CD8-positive, alpha-beta memory T cell (primary cell): Measurements from ENCODE around the gene NKX6-2. TPM values are rescaled to one million over a fixed set of nuclear protein-coding genes. Genes with fewer than 3 reads are reported as not detected.

Experiments
- CTCF ChIA-PET: fragments of 350-600 bp; sonication (Branson Sonifier 250); formaldehyde crosslinking; loops from one replicate; lab custom pipeline; 2021; ENCODE audit warnings: antibody characterized with exemption; lab: Charles Lee
- POLR2A ChIA-PET: fragments of 350-600 bp; sonication (Branson Sonifier 250); formaldehyde crosslinking; loops from one replicate; lab custom pipeline; 2021; ENCODE audit warnings: antibody characterized with exemption; lab: Charles Lee
- DNase-seq, 5 donors: peaks; one replicate each; pipeline versions ENCODE4 v3.0.0 to v3.0.0-alpha.2; 2020 to 2022; ENCODE audit warnings: mixed read lengths in 1 of 5
- H3K27ac ChIP-seq: one replicate; pipeline ENCODE4 v1.7.0; 2013; ENCODE audit warnings: low read depth, mild to moderate bottlenecking, low read length, moderate library complexity
- H3K27me3 ChIP-seq: 2 replicates; pipeline ENCODE4 v1.7.0; 2013; ENCODE audit warnings: low read length, mild to moderate bottlenecking; ENCODE audit not compliant: insufficient read depth, poor library complexity, severe bottlenecking
- H3K36me3 ChIP-seq: 2 replicates; pipeline ENCODE4 v1.7.0; 2013; ENCODE audit warnings: mild to moderate bottlenecking, low read length, moderate library complexity; ENCODE audit not compliant: insufficient read depth
- H3K4me1 ChIP-seq: 2 replicates; pipeline ENCODE4 v1.7.0; 2013; ENCODE audit warnings: mild to moderate bottlenecking, low read length, moderate library complexity; ENCODE audit not compliant: insufficient read depth
- H3K4me3 ChIP-seq: 2 replicates; pipeline ENCODE4 v1.7.0; 2013; ENCODE audit warnings: mild to moderate bottlenecking, low read length
- H3K9me3 ChIP-seq: 2 replicates; pipeline ENCODE4 v1.7.0; 2013; ENCODE audit warnings: mild to moderate bottlenecking, low read length
- H3K27ac Mint-ChIP-seq, 8 donors: one replicate each; pipeline ENCODE4 v1.8.0; 2020 to 2021; ENCODE audit warnings: mixed read lengths in 8 of 8, mild to moderate bottlenecking in 6 of 8, inconsistent platforms in 3 of 8, moderate library complexity in 3 of 8
- H3K27me3 Mint-ChIP-seq, 2 donors: one replicate each; pipeline ENCODE4 v1.8.0; 2020 to 2021; ENCODE audit warnings: mixed read lengths in 2 of 2, mild to moderate bottlenecking in 1 of 2, moderate library complexity in 1 of 2
- H3K36me3 Mint-ChIP-seq, 3 donors: one replicate each; pipeline ENCODE4 v1.8.0; 2020 to 2021; ENCODE audit warnings: mixed read lengths in 3 of 3, inconsistent platforms in 1 of 3, mild to moderate bottlenecking in 1 of 3
- H3K4me1 Mint-ChIP-seq, 3 donors: one replicate each; pipeline ENCODE4 v1.8.0; 2020 to 2021; ENCODE audit warnings: mixed read lengths in 3 of 3, inconsistent platforms in 1 of 3, mild to moderate bottlenecking in 1 of 3
- H3K4me3 Mint-ChIP-seq, 7 donors: one replicate each; pipeline ENCODE4 v1.8.0; 2020 to 2021; ENCODE audit warnings: mixed read lengths in 7 of 7, mild to moderate bottlenecking in 6 of 7, moderate library complexity in 4 of 7, inconsistent platforms in 2 of 7
- H3K9me3 Mint-ChIP-seq, 5 donors: one replicate each; pipeline ENCODE4 v1.8.0; 2020 to 2022; ENCODE audit warnings: mixed read lengths in 5 of 5, mild to moderate bottlenecking in 3 of 5, moderate library complexity in 2 of 5, inconsistent platforms in 1 of 5
- polyA plus RNA-seq: library from polyadenylated mRNA; unstranded; fragments of 300-500 nt; fragmentation: Illumina TruSeq; gene quantifications from one replicate; pipeline ENCODE4 v1.2.3, GENCODE V29; 2021
- total RNA-seq, 2 experiments: library from RNA; stranded (reverse); gene quantifications; one replicate each; pipeline ENCODE4 v1.2.3, GENCODE V29; 2021

NKX6-2 gene
- total and polyA plus RNA-seq, 3 experiments from 2014 or later, result not detected

GRCh38 chr10:132742837-132743194 lies 43.1 kb downstream of the NKX6-2 start:
- Histone ChIP-seq H3K27ac (no peak overlapping the region), H3K27me3 (no peaks in the 10 kb centered on the region), H3K9me3 (no peaks in the 10 kb centered on the region), H3K36me3 (no peaks in the 10 kb centered on the region), H3K4me1 (no peaks in the 10 kb centered on the region), H3K4me3 (no peak overlapping the region)
- POLR2A ChIA-PET, result no interaction called here
- no peaks in the 10 kb centered on the region for H3K27me3 Mint-ChIP-seq
- no peak overlapping the region for H3K27ac Mint-ChIP-seq
- CTCF ChIA-PET, result no interaction called here
- H3K4me3 Mint-ChIP-seq, result peak overlapping the region in 1 of 7 donors; percentile 13
- no peaks in the 10 kb centered on the region for H3K4me1 Mint-ChIP-seq
- H3K36me3 Mint-ChIP-seq, result peaks cover 0 to 16% (median 0%) of the 10 kb centered on the region in 3 donors
- no peaks in the 10 kb centered on the region for H3K9me3 Mint-ChIP-seq
- DNase-seq, result no peak

- Histone ChIP-seq H3K36me3 (no peaks in the 10 kb centered on the region), H3K27me3 (no peaks in the 10 kb centered on the region), H3K4me3 (no peak overlapping the region), H3K4me1 (no peaks in the 10 kb centered on the region), H3K27ac (no peak overlapping the region), H3K9me3 (no peaks in the 10 kb centered on the region)
- H3K27ac Mint-ChIP-seq, result peak overlapping the region in 1 of 8 donors; percentile 34
- H3K9me3 Mint-ChIP-seq, result no peaks in the 10 kb centered on the region
- CTCF ChIA-PET, result no interaction called here
- no peak for DNase-seq
- POLR2A ChIA-PET, result no interaction called here
- no peaks in the 10 kb centered on the region for H3K27me3 Mint-ChIP-seq
- H3K36me3 Mint-ChIP-seq, result peaks cover 0 to 16% (median 0%) of the 10 kb centered on the region in 3 donors
- no peak overlapping the region for H3K4me3 Mint-ChIP-seq
- no peaks in the 10 kb centered on the region for H3K4me1 Mint-ChIP-seq
Observed at GRCh38 chr10:132742167-132742836, 43.6 kb downstream of the NKX6-2 start.

DNA sequence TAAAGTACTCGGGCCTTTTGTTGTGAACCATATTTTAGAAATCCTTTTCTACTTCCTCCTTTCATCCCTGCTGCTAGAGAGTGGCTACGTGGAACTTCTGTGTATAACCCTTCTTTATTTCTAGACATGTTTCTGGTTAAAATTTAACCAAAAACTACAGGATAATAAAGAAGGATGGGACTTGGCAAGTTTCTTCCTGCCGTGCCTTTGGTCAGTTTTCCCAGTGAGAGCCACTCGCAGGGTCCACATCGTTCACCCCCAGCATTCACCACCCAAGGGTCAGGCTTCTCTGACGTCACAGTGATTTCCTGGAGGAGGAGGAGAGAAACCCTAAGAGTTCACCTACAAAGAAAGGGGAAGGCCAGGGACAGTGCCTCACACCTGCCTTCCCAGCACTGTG lies 45.4 kb downstream of the NKX6-2 start:
- Histone ChIP-seq H3K4me1 (no peaks in the 10 kb centered on the region), H3K36me3 (no peaks in the 10 kb centered on the region), H3K9me3 (no peaks in the 10 kb centered on the region), H3K27ac (no peak overlapping the region), H3K4me3 (no peak overlapping the region), H3K27me3 (no peaks in the 10 kb centered on the region)
- H3K27me3 Mint-ChIP-seq, result no peaks in the 10 kb centered on the region
- CTCF ChIA-PET, result no interaction called here
- no peak overlapping the region for H3K4me3 Mint-ChIP-seq
- peaks cover 0 to 16% (median 0%) of the 10 kb centered on the region in 3 donors for H3K36me3 Mint-ChIP-seq
- H3K9me3 Mint-ChIP-seq, result no peaks in the 10 kb centered on the region
- POLR2A ChIA-PET, result no interaction called here
- H3K4me1 Mint-ChIP-seq, result no peaks in the 10 kb centered on the region
- no peak for DNase-seq
- no peak overlapping the region for H3K27ac Mint-ChIP-seq

DNA sequence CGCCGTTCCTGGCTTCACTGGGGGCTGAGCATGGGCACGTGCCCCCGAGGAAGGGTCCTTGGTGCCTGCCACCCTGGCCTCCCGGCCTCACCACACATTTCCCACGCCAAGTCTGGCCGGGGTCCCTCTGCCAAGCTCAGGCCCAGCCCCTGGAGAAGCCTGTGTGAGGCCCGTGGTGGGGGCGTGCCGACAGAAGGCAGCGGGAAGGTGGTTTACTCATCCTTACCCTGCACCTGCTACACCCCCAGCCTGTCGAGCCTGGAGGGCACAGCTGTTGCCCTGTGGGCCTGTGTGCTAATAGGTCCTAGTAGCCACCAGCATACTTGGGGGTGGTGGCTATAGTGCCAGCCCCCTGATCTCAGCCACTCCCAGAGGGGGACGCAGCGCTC lies 46.7 kb downstream of the NKX6-2 start:
- Histone ChIP-seq H3K4me3 (no peak overlapping the region), H3K36me3 (no peaks in the 10 kb centered on the region), H3K27me3 (no peaks in the 10 kb centered on the region), H3K4me1 (no peaks in the 10 kb centered on the region), H3K9me3 (no peaks in the 10 kb centered on the region), H3K27ac (no peak overlapping the region)
- Mint-ChIP-seq H3K27me3 (no peaks in the 10 kb centered on the region), H3K9me3 (no peaks in the 10 kb centered on the region), H3K27ac (no peak overlapping the region), H3K36me3 (peaks cover 0 to 17% (median 0%) of the 10 kb centered on the region in 3 donors), H3K4me3 (no peak overlapping the region), H3K4me1 (no peaks in the 10 kb centered on the region)
- no peak for DNase-seq
- ChIA-PET POLR2A (no interaction called here), CTCF (no interaction called here)

GRCh38 chr10:132738454-132739224 lies 47.3 kb downstream of the NKX6-2 start:
- Histone ChIP-seq H3K27ac (no peak overlapping the region), H3K4me1 (no peaks in the 10 kb centered on the region), H3K27me3 (no peaks in the 10 kb centered on the region), H3K4me3 (no peak overlapping the region), H3K36me3 (no peaks in the 10 kb centered on the region), H3K9me3 (no peaks in the 10 kb centered on the region)
- CTCF ChIA-PET, result no interaction called here
- DNase-seq, result no peak
- no peaks in the 10 kb centered on the region for H3K9me3 Mint-ChIP-seq
- peak overlapping the region in 1 of 8 donors; percentile 19 for H3K27ac Mint-ChIP-seq
- no peaks in the 10 kb centered on the region for H3K27me3 Mint-ChIP-seq
- POLR2A ChIA-PET, result no interaction called here
- H3K36me3 Mint-ChIP-seq, result peaks cover 0 to 17% (median 0%) of the 10 kb centered on the region in 3 donors
- no peaks in the 10 kb centered on the region for H3K4me1 Mint-ChIP-seq
- no peak overlapping the region for H3K4me3 Mint-ChIP-seq

GRCh38 chr10:132737390-132738048 lies 48.4 kb downstream of the NKX6-2 start:
- H3K4me3 ChIP-seq, result no peak overlapping the region
- no peaks in the 10 kb centered on the region for H3K4me1 ChIP-seq
- ChIA-PET POLR2A (no interaction called here), CTCF (no interaction called here)
- Mint-ChIP-seq H3K36me3 (peaks cover 0 to 14% (median 0%) of the 10 kb centered on the region in 3 donors), H3K27ac (no peak overlapping the region), H3K27me3 (no peaks in the 10 kb centered on the region), H3K9me3 (no peaks in the 10 kb centered on the region), H3K4me3 (no peak overlapping the region), H3K4me1 (no peaks in the 10 kb centered on the region)
- H3K27me3 ChIP-seq, result no peaks in the 10 kb centered on the region
- H3K27ac ChIP-seq, result no peak overlapping the region
- H3K36me3 ChIP-seq, result no peaks in the 10 kb centered on the region
- DNase-seq, result no peak
- H3K9me3 ChIP-seq, result no peaks in the 10 kb centered on the region

- ChIA-PET POLR2A (no interaction called here), CTCF (no interaction called here)
- no peak overlapping the region for H3K27ac ChIP-seq
- peaks cover 0 to 11% (median 4%) of the 10 kb centered on the region in 3 donors for H3K36me3 Mint-ChIP-seq
- no peak overlapping the region for H3K4me3 Mint-ChIP-seq
- H3K27me3 Mint-ChIP-seq, result no peaks in the 10 kb centered on the region
- peaks cover 0 to 3% (median 0%) of the 10 kb centered on the region in 5 donors for H3K9me3 Mint-ChIP-seq
- no peak for DNase-seq
- peak overlapping the region in 1 of 8 donors; percentile 55 for H3K27ac Mint-ChIP-seq
- no peak overlapping the region for H3K4me3 ChIP-seq
- H3K4me1 ChIP-seq, result no peaks in the 10 kb centered on the region
- H3K36me3 ChIP-seq, result no peaks in the 10 kb centered on the region
- H3K9me3 ChIP-seq, result no peaks in the 10 kb centered on the region
- H3K4me1 Mint-ChIP-seq, result no peaks in the 10 kb centered on the region
- no peaks in the 10 kb centered on the region for H3K27me3 ChIP-seq
Observed at GRCh38 chr10:132735923-132736391, 50.0 kb downstream of the NKX6-2 start.

DNA sequence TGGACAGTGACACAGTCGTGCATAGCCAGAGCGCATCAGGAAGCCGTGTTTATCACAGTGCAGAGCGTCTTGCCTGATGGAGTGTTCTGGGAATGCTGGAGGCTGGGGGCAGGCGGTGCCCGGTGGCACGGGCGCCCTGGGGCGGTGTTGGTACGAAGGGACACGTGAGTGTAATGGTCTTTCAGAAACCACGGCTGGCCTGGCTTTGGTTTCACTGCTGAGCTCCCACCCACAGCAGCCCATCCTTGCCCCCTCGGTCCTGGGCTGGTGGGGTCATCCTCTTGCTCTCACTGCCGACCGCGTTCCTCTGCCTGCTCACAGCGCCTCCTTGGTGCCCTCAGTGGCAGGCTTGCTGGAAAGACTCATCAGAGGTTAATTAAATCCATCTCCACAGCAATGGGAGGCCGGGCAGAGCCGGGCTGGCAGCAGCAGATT lies 50.6 kb downstream of the NKX6-2 start:
- ChIA-PET POLR2A (no interaction called here), CTCF (no interaction called here)
- Histone ChIP-seq H3K27ac (no peak overlapping the region), H3K9me3 (no peaks in the 10 kb centered on the region), H3K27me3 (no peaks in the 10 kb centered on the region), H3K4me1 (no peaks in the 10 kb centered on the region), H3K36me3 (no peaks in the 10 kb centered on the region), H3K4me3 (no peak overlapping the region)
- no peak for DNase-seq
- Mint-ChIP-seq H3K9me3 (peaks cover 0 to 3% (median 0%) of the 10 kb centered on the region in 5 donors), H3K36me3 (peaks cover 0 to 8% (median 4%) of the 10 kb centered on the region in 3 donors), H3K27me3 (no peaks in the 10 kb centered on the region), H3K4me1 (no peaks in the 10 kb centered on the region), H3K4me3 (no peak overlapping the region), H3K27ac (peak overlapping the region in 1 of 8 donors; percentile 79)
